ENCODE measurements around the gene BSCL2. TPM values are rescaled to one million over a fixed set of nuclear protein-coding genes. Genes with fewer than 3 reads are reported as not detected.
A peak's percentile ranks its signal among the peaks of the same experiment; 100 is the strongest.

BSCL2 gene
- total and polyA plus RNA-seq, 4 donors: 22.3 to 61.8 (median 35.1) TPM

DNA sequence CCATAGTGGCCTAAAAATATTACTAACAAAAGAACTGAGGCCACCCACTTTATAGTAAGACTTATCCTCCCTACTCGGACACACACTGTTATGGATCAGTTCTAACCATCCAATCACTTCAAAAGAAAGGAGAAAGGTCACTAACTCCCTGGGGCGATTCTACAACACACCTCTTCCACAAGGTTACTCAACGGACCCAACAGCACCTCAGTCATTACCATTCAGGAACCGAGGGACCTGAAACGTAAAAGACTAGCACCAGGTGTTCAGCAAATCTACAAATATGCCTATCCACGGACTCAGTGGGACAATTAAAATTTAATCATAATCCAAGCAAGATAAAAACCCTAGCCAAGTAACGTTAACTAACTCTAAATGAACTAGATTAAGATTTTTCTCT lies 18.4 kb upstream of the BSCL2 start:
- peaks cover 6 to 10% of the 10 kb centered on the region in 2 donors for H3K36me3 ChIP-seq (ENCODE audit: control insufficient read depth in 1 of 2, insufficient read depth in 2 of 2, low read length in 1 of 2)
- intact Hi-C loops (cut with DNase I): loop anchor here in 1 of 2 donors (5.0 kb wide), 1 partner anchor 47 kb away; the partner anchor contains the start of gene TAF6L
- no peak overlapping the region for H3K27ac ChIP-seq (ENCODE audit: low read depth in 1 of 2, low read length in 2 of 2)
- no peaks in the 10 kb centered on the region for H3K9me3 ChIP-seq (ENCODE audit: control insufficient read depth, low read length)
- DNase-seq (no peak), ATAC-seq (ENCODE audit: low FRiP score) (no peak)
- peak overlapping the region; percentile 57 to 84 for H3K4me3 ChIP-seq (ENCODE audit: low read length in 2 of 2)
- H3K4me1 ChIP-seq (ENCODE audit: control insufficient read depth in 1 of 2, insufficient read depth in 2 of 2, low read length in 2 of 2): no peaks in the 10 kb centered on the region
- WGBS, 2 donors: 1 to 2% methylated on average over 7 of the region's 7 CpGs
- H3K27me3 ChIP-seq (ENCODE audit: control insufficient read depth in 1 of 2, insufficient read depth in 2 of 2, low read length in 1 of 2): no peaks in the 10 kb centered on the region

DNA sequence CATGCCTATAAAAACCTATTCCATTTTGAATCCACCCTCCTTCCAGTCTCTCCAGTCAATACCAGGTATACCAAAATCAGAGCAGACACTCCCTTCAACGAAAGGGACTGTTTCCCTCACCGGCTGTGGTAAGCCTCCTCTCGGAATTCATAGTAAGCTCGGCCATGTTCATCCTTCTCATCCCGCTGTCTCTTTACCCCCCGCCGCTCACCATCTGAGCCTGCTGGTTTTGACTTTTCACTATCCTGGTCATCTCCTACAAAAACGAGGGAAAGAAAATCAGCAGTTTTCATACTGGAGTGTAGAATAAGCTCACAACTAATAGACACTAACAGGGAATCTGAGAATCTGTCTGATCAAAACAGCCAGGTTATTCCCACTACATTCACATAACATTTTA lies 16.9 kb upstream of the BSCL2 start:
- ATAC-seq (ENCODE audit: low FRiP score) (no peak), DNase-seq (no peak)
- Histone ChIP-seq H3K4me3 (ENCODE audit: low read length in 2 of 2) (no peak overlapping the region), H3K36me3 (ENCODE audit: control insufficient read depth in 1 of 2, insufficient read depth in 2 of 2, low read length in 1 of 2) (peaks cover 7 to 14% of the 10 kb centered on the region in 2 donors), H3K27me3 (ENCODE audit: control insufficient read depth in 1 of 2, insufficient read depth in 2 of 2, low read length in 1 of 2) (no peaks in the 10 kb centered on the region), H3K4me1 (ENCODE audit: control insufficient read depth in 1 of 2, insufficient read depth in 2 of 2, low read length in 2 of 2) (no peaks in the 10 kb centered on the region), H3K9me3 (ENCODE audit: control insufficient read depth, low read length) (no peaks in the 10 kb centered on the region), H3K27ac (ENCODE audit: low read depth in 1 of 2, low read length in 2 of 2) (no peak overlapping the region)
- intact Hi-C loops (cut with DNase I): no loop called here
- 41 to 45% methylated on average over 8 of the region's 8 CpGs for WGBS, 2 donors

DNA sequence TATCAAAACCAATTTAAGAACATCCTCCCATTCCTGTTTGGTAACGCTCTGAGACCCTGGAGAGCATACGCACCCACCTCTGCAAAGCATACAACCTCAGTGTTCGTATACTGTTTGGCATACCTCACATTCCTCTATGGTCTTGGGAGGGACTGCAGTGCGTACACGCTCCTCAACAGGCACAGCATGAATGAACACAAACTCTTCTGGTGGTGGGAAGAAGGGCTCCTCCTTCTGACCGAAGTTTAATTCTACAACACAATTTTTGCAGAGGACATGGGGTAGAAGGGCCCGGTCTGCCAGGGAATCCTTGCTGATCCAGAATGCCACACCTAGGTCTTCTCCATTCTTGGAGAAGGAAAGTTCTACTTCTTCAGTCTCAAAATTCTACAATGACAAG lies 14.8 kb upstream of the BSCL2 start:
- Histone ChIP-seq H3K36me3 (ENCODE audit: control insufficient read depth in 1 of 2, insufficient read depth in 2 of 2, low read length in 1 of 2) (peaks cover 11 to 16% of the 10 kb centered on the region in 2 donors), H3K27ac (ENCODE audit: low read depth in 1 of 2, low read length in 2 of 2) (no peak overlapping the region), H3K4me1 (ENCODE audit: control insufficient read depth in 1 of 2, insufficient read depth in 2 of 2, low read length in 2 of 2) (no peaks in the 10 kb centered on the region), H3K9me3 (ENCODE audit: control insufficient read depth, low read length) (no peaks in the 10 kb centered on the region), H3K27me3 (ENCODE audit: control insufficient read depth in 1 of 2, insufficient read depth in 2 of 2, low read length in 1 of 2) (no peaks in the 10 kb centered on the region), H3K4me3 (ENCODE audit: low read length in 2 of 2) (no peak overlapping the region)
- no peak for DNase-seq
- WGBS, 2 donors: 40 to 47% methylated on average over 7 of the region's 7 CpGs
- intact Hi-C loops (cut with DNase I): no loop called here
- no peak for ATAC-seq (ENCODE audit: low FRiP score)

DNA sequence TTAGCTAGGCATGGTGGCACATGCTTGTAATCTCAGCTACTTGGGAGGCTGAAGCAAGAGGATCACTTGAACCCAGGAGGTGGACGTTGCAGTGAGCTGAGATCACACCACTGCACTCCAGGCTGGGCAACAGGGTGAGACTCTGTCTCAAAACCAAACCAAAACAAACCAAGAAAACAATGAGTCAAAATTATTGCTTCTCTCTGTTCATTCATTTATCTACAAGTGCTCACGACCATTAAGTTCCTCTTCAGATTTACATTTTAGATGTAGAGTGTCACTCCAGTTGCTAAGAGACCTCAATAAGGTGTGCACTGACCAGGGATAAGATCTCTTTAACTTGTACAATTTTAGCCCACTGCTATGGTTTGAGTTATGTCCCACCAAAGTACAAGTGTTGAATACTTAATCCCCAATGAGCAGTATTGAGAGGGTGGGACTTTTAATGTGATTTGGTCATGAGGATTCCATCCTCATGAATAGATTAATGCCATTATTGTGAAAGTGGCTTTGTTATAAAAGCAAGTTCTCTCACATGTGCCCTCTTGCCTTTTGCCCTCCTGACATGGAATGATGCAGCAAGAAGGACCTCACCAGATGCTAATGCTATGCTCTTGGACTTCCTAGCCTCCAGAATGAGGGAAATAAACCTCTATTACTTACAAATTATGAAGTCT lies 12.2 kb upstream of the BSCL2 start:
- ATAC-seq (ENCODE audit: low FRiP score) (no peak), DNase-seq (no peak)
- H3K27ac ChIP-seq (ENCODE audit: low read depth in 1 of 2, low read length in 2 of 2): no peak overlapping the region
- intact Hi-C loops (cut with DNase I): no loop called here
- H3K27me3 ChIP-seq (ENCODE audit: control insufficient read depth in 1 of 2, insufficient read depth in 2 of 2, low read length in 1 of 2): no peaks in the 10 kb centered on the region
- no peaks in the 10 kb centered on the region for H3K4me1 ChIP-seq (ENCODE audit: control insufficient read depth in 1 of 2, insufficient read depth in 2 of 2, low read length in 2 of 2)
- no peaks in the 10 kb centered on the region for H3K9me3 ChIP-seq (ENCODE audit: control insufficient read depth, low read length)
- H3K36me3 ChIP-seq (ENCODE audit: control insufficient read depth in 1 of 2, insufficient read depth in 2 of 2, low read length in 1 of 2): peaks cover 16 to 21% of the 10 kb centered on the region in 2 donors
- 81 to 82% methylated on average over 2 of the region's 2 CpGs for WGBS, 2 donors
- no peak overlapping the region for H3K4me3 ChIP-seq (ENCODE audit: low read length in 2 of 2)

DNA sequence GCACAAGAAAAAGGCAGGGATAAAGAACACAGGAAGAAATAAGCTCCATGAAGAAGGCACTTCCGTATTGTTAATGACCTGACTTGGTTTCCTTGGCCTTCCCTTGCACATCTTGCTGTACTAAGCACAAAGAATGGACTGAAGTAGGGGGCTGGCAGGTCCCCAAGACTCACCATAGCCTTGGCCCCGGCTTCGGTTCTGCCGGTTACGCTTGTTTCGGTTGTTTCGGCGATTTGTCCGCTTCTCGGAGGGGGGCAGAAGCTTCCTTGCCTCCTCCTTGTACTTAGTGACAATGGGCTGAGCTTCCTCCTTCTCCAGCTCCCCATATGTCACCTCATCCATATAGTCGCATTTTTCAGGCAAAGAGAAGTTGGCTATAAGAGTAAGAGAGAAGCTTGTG lies 9.6 kb upstream of the BSCL2 start:
- H3K27ac ChIP-seq (ENCODE audit: low read depth in 1 of 2, low read length in 2 of 2): no peak overlapping the region
- ATAC-seq (ENCODE audit: low FRiP score) (no peak), DNase-seq (no peak)
- H3K9me3 ChIP-seq (ENCODE audit: control insufficient read depth, low read length): no peaks in the 10 kb centered on the region
- intact Hi-C loops (cut with DNase I): no loop called here
- no peak overlapping the region for H3K4me3 ChIP-seq (ENCODE audit: low read length in 2 of 2)
- 83 to 86% methylated on average over 11 of the region's 11 CpGs for WGBS, 2 donors
- peaks cover 14 to 23% of the 10 kb centered on the region in 2 donors for H3K36me3 ChIP-seq (ENCODE audit: control insufficient read depth in 1 of 2, insufficient read depth in 2 of 2, low read length in 1 of 2)
- H3K27me3 ChIP-seq (ENCODE audit: control insufficient read depth in 1 of 2, insufficient read depth in 2 of 2, low read length in 1 of 2): no peaks in the 10 kb centered on the region
- H3K4me1 ChIP-seq (ENCODE audit: control insufficient read depth in 1 of 2, insufficient read depth in 2 of 2, low read length in 2 of 2): no peaks in the 10 kb centered on the region

DNA sequence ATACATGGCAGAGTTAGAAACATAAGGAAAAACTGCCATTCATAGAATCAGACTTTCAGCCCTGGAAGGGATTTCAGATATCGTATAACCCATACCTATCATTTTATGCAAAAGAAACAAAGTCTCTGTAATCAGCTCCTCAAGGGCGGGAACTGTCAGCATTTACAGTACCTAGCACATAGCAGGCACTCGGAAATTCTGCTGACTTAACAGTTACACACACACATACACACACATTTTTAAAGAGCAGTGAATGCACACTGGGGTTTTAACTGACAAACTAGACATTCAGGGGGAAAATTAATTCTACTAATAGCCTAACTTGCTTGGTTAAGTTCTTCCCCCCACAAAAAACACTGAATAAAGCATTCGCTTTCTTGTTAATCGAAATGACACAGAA lies 9.0 kb upstream of the BSCL2 start:
- 83 to 87% methylated on average over 5 of the region's 5 CpGs for WGBS, 2 donors
- Histone ChIP-seq H3K9me3 (ENCODE audit: control insufficient read depth, low read length) (no peaks in the 10 kb centered on the region), H3K4me1 (ENCODE audit: control insufficient read depth in 1 of 2, insufficient read depth in 2 of 2, low read length in 2 of 2) (no peaks in the 10 kb centered on the region), H3K4me3 (ENCODE audit: low read length in 2 of 2) (no peak overlapping the region), H3K27me3 (ENCODE audit: control insufficient read depth in 1 of 2, insufficient read depth in 2 of 2, low read length in 1 of 2) (no peaks in the 10 kb centered on the region), H3K27ac (ENCODE audit: low read depth in 1 of 2, low read length in 2 of 2) (no peak overlapping the region), H3K36me3 (ENCODE audit: control insufficient read depth in 1 of 2, insufficient read depth in 2 of 2, low read length in 1 of 2) (peaks cover 9 to 23% of the 10 kb centered on the region in 2 donors)
- DNase-seq (no peak), ATAC-seq (ENCODE audit: low FRiP score) (no peak)
- intact Hi-C loops (cut with DNase I): no loop called here

DNA sequence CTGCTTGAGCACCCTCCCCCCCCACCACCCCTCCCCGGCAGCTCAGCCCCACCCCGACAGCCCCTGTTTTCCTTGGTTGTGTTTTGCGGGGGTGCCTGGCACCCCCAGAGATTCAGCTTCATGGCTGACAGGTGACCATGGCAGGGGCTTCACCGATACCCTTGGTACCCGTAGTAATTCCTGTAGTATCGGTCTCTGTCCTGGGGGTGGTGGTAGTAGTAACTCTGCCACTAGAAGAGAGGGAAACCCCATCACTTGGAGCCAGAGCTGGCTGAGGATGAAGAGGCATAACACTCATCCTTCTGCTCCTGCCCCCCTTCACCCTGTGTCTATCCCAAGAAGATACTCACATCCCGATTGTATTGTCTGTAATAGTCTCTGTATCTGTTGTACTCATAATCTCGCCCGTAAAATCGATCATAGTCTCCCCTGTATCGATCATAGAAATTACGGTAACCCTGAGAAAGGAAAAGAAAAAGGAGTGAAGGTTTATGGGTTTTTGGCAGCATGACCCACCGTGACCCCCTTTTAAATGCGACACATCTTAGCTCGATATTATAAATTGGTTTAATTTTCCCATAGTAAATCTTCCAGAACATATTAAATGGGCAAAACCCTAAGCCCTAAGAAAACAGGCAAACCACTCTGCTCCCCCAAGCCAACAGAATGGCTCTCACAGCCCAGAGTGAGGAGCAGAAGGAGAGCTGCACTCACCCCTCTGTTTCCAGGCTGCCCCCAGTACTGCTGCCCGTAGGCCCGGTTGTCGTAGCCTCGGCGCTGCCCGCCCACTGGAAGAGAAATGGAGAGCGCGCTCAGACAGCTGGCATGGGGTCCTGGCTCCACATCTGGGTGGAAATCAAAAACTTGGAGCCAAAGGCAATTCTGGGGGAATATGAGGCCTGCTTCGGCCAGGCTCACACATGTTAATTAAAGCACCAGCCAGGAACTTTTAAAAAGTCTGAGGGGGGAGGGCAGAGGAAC lies 8.2 kb upstream of the BSCL2 start:
- DNase-seq (no peak), ATAC-seq (ENCODE audit: low FRiP score) (no peak)
- H3K27me3 ChIP-seq (ENCODE audit: control insufficient read depth in 1 of 2, insufficient read depth in 2 of 2, low read length in 1 of 2): no peaks in the 10 kb centered on the region
- no peaks in the 10 kb centered on the region for H3K4me1 ChIP-seq (ENCODE audit: control insufficient read depth in 1 of 2, insufficient read depth in 2 of 2, low read length in 2 of 2)
- no peak overlapping the region for H3K27ac ChIP-seq (ENCODE audit: low read depth in 1 of 2, low read length in 2 of 2)
- intact Hi-C loops (cut with DNase I): no loop called here
- H3K4me3 ChIP-seq (ENCODE audit: low read length in 2 of 2): no peak overlapping the region
- H3K36me3 ChIP-seq (ENCODE audit: control insufficient read depth in 1 of 2, insufficient read depth in 2 of 2, low read length in 1 of 2): peaks cover 9 to 23% of the 10 kb centered on the region in 2 donors
- WGBS, 2 donors: 88% methylated on average over 22 to 24 of the region's 24 CpGs
- no peaks in the 10 kb centered on the region for H3K9me3 ChIP-seq (ENCODE audit: control insufficient read depth, low read length)

DNA sequence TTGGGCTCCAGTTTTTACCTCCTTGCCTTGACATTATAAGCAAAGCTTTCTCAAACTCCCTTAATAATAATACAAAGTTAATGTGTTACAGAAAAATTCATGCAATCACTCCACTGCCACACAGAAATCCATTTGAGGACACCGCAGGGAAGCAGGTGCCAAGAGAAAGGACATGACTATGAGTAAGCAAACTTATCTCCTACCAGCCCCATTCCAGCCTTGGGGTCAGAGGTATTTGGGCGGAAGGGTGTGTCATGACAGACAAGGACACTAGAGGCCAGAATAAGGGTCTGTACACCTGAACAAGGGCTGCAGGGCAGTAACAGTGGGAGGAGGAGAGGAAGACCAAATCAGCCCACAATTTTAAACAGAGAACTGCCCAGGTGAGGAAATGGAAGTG lies 6.1 kb upstream of the BSCL2 start:
- H3K27me3 ChIP-seq (ENCODE audit: control insufficient read depth in 1 of 2, insufficient read depth in 2 of 2, low read length in 1 of 2): no peaks in the 10 kb centered on the region
- no peak overlapping the region for H3K27ac ChIP-seq (ENCODE audit: low read depth in 1 of 2, low read length in 2 of 2)
- DNase-seq: peak in 1 of 2 donors; percentile 14
- H3K36me3 ChIP-seq (ENCODE audit: control insufficient read depth in 1 of 2, insufficient read depth in 2 of 2, low read length in 1 of 2): peaks cover 5 to 22% of the 10 kb centered on the region in 2 donors
- intact Hi-C loops (cut with DNase I): no loop called here
- no peak for ATAC-seq (ENCODE audit: low FRiP score)
- 79 to 80% methylated on average over 2 of the region's 2 CpGs for WGBS, 2 donors
- no peaks in the 10 kb centered on the region for H3K4me1 ChIP-seq (ENCODE audit: control insufficient read depth in 1 of 2, insufficient read depth in 2 of 2, low read length in 2 of 2)
- no peak overlapping the region for H3K4me3 ChIP-seq (ENCODE audit: low read length in 2 of 2)
- no peaks in the 10 kb centered on the region for H3K9me3 ChIP-seq (ENCODE audit: control insufficient read depth, low read length)
